A673 (cell line): ENCODE data around the gene CHIT1. TPM values are rescaled to one million over a fixed set of nuclear protein-coding genes. Genes with fewer than 3 reads are reported as not detected.

Source experiments
- BruUV-seq: library from RNA; stranded (reverse); fragments of 400-500 nt; replicated peaks from 2 replicates; lab custom pipeline; 2021; lab: Mats Ljungman, UMichigan
- CTCF ChIA-PET: fragments of 300-600 bp; sonication (Branson Sonifier 250); formaldehyde crosslinking; loops from one replicate; lab custom pipeline; 2022; ENCODE audit warnings: antibody characterized with exemption; lab: Charles Lee
- POLR2A ChIA-PET: fragments of 300-600 bp; sonication (Branson Sonifier 250); formaldehyde crosslinking; loops from one replicate; lab custom pipeline; 2022; ENCODE audit warnings: antibody characterized with exemption; ENCODE audit not compliant: low non-redundant PET; lab: Charles Lee
- DNase-seq: peaks from one replicate; pipeline ENCODE4 v3.0.0-alpha.2; 2015; ENCODE audit warnings: low spot score
- H3K27ac ChIP-seq: fragments of 200-600 bp; sonication (generic); 2 replicates; pipeline ENCODE4 v1.5.1; 2016; ENCODE audit warnings: mixed run types, low read depth, mild to moderate bottlenecking, mixed read lengths, antibody characterized with exemption, low read length; ENCODE audit not compliant: poor library complexity, severe bottlenecking
- H3K27me3 ChIP-seq: fragments of 200-600 bp; sonication (generic); replicated peaks from 2 replicates; pipeline ENCODE4 v1.6.1; 2017; ENCODE audit warnings: mixed run types, low read depth, mild to moderate bottlenecking, mixed read lengths, antibody characterized with exemption, low read length; ENCODE audit not compliant: insufficient read depth, poor library complexity
- H3K36me3 ChIP-seq: fragments of 200-600 bp; sonication (generic); 2 replicates; pipeline ENCODE4 v1.6.1; 2016; ENCODE audit warnings: mixed run types, mild to moderate bottlenecking, mixed read lengths, antibody characterized with exemption, low read length; ENCODE audit not compliant: insufficient read depth, poor library complexity, severe bottlenecking
- H3K4me1 ChIP-seq: fragments of 200-600 bp; sonication (generic); 2 replicates; pipeline ENCODE4 v1.6.1; 2017; ENCODE audit warnings: mixed run types, mild to moderate bottlenecking, mixed read lengths, antibody characterized with exemption, low read length; ENCODE audit not compliant: insufficient read depth, poor library complexity, severe bottlenecking
- H3K4me3 ChIP-seq: fragments of 200-600 bp; sonication (generic); 2 replicates; pipeline ENCODE4 v1.5.1; 2016; ENCODE audit warnings: low read depth, mixed run types, mild to moderate bottlenecking, mixed read lengths, low read length; ENCODE audit not compliant: poor library complexity, severe bottlenecking
- H3K9me3 ChIP-seq: fragments of 200-600 bp; sonication (generic); 2 replicates; pipeline ENCODE4 v1.6.1; 2016; ENCODE audit warnings: mixed run types, low read depth, mild to moderate bottlenecking, mixed read lengths, antibody characterized with exemption, low read length; ENCODE audit not compliant: poor library complexity, severe bottlenecking
- CTCF ChIP-seq: fragments of 300-800, 200-600 bp; sonication (generic); conservative IDR thresholded peaks from 2 replicates; pipeline ENCODE4 v1.5.1; 2017; ENCODE audit warnings: low read depth, mild to moderate bottlenecking, antibody characterized with exemption, low read length, moderate library complexity, mixed read lengths
- EZH2 ChIP-seq: fragments of 200-600 bp; sonication (generic); IDR thresholded peaks from 2 replicates; pipeline ENCODE4 v1.6.1; 2017; ENCODE audit warnings: borderline replicate concordance, low read depth, mild to moderate bottlenecking, mixed read lengths, antibody characterized with exemption, low read length; ENCODE audit not compliant: poor library complexity, severe bottlenecking
- intact Hi-C: fragments of 100-400 bp; cut with micrococcal nuclease; formaldehyde crosslinking; loops from one replicate; pipeline ENCODE4 v1.10.0; 2022; ENCODE audit not compliant: unreplicated experiment
- total RNA-seq: library from RNA; stranded (reverse); gene quantifications from 2 replicates; pipeline ENCODE4 v1.2.3, GENCODE V29; 2021

CHIT1 gene
- total RNA-seq, 1 experiment from 2014 or later, result not detected

- Histone ChIP-seq H3K36me3 (no peaks in the 10 kb centered on the region), H3K27ac (no peak overlapping the region), H3K9me3 (no peaks in the 10 kb centered on the region), H3K4me1 (no peaks in the 10 kb centered on the region), H3K27me3 (no peaks in the 10 kb centered on the region), H3K4me3 (no peak overlapping the region)
- DNase-seq, result no peak
- no TSS peak for BruUV-seq
- CTCF ChIA-PET, result interaction anchor here (0.7 kb wide), 1 partner anchor 22 kb away, joined by 3 read pairs; no protein-coding TSS in a partner anchor
- intact Hi-C loops, result no loop called here
- no peak; the same call in 1 of the 2 replicates for TF ChIP-seq CTCF
- no peak for TF ChIP-seq EZH2
- POLR2A ChIA-PET, result no interaction called here
Measured at GRCh38 chr1:203196371-203196770, 33.1 kb downstream of the CHIT1 start.

- H3K36me3 ChIP-seq, result no peaks in the 10 kb centered on the region
- no peak overlapping the region for H3K27ac ChIP-seq
- DNase-seq, result no peak
- no peaks in the 10 kb centered on the region for H3K9me3 ChIP-seq
- intact Hi-C loops, result no loop called here
- no peaks in the 10 kb centered on the region for H3K4me1 ChIP-seq
- ChIA-PET CTCF (no interaction called here), POLR2A (no interaction called here)
- BruUV-seq, result no TSS peak
- H3K27me3 ChIP-seq, result no peaks in the 10 kb centered on the region
- no peak overlapping the region for H3K4me3 ChIP-seq
- TF ChIP-seq CTCF (no peak), EZH2 (no peak)
Measured at GRCh38 chr1:203190949-203191348, 38.5 kb downstream of the CHIT1 start.

GRCh38 chr1:203189951-203190352, 39.5 kb downstream of the CHIT1 start:
- no peak for DNase-seq
- no peak for TF ChIP-seq CTCF
- no peak for TF ChIP-seq EZH2
- ChIA-PET POLR2A (no interaction called here), CTCF (interaction anchor here (0.6 kb wide), 1 partner anchor 151 kb away, joined by 3 read pairs; no protein-coding TSS in a partner anchor)
- Histone ChIP-seq H3K4me3 (no peak overlapping the region), H3K36me3 (no peaks in the 10 kb centered on the region), H3K9me3 (no peaks in the 10 kb centered on the region), H3K27ac (no peak overlapping the region), H3K4me1 (no peaks in the 10 kb centered on the region), H3K27me3 (no peaks in the 10 kb centered on the region)
- BruUV-seq, result no TSS peak
- intact Hi-C loops, result no loop called here
